SK-N-SH (cell line): ENCODE results near the gene THPO.

Experiments used
- CHD2 ChIP-seq: fragments of 150-350 bp; IDR thresholded peaks from 2 replicates; pipeline ENCODE4 v1.6.1; 2018; ENCODE audit warnings: low read length; ENCODE audit not compliant: partially characterized antibody
- CTCF ChIP-seq: fragments of 200-600 bp; sonication (generic); IDR thresholded peaks from 2 replicates; pipeline ENCODE4 v1.6.1; 2017; ENCODE audit warnings: antibody characterized with exemption, mild to moderate bottlenecking, moderate library complexity
- ELF1 ChIP-seq: IDR thresholded peaks from 2 replicates; pipeline ENCODE4 v1.4.0; 2012
- EP300 ChIP-seq, 2 experiments: IDR thresholded peaks; 2 replicates each; pipeline versions ENCODE4 v1.4.0 to v1.6.1; 2012; ENCODE audit warnings: borderline replicate concordance in 1 of 2, low read depth in 1 of 2, low read length in 1 of 2
- EZH2phosphoT487 ChIP-seq: fragments of 200-600 bp; sonication (generic); IDR thresholded peaks from 2 replicates; pipeline ENCODE4 v1.6.1; 2017; ENCODE audit warnings: low read depth, mixed run types, mild to moderate bottlenecking, antibody characterized with exemption, moderate library complexity, borderline replicate concordance
- FOXM1 ChIP-seq: IDR thresholded peaks from 2 replicates; pipeline ENCODE4 v1.4.0; 2012; ENCODE audit warnings: low read depth, mild to moderate bottlenecking
- JUND ChIP-seq: IDR thresholded peaks from 2 replicates; pipeline ENCODE4 v1.4.0; 2012
- MAX ChIP-seq: IDR thresholded peaks from 2 replicates; pipeline ENCODE4 v1.4.0; 2012; ENCODE audit warnings: low read depth
- NRF1 ChIP-seq: IDR thresholded peaks from 2 replicates; pipeline ENCODE4 v1.6.1; 2012; ENCODE audit warnings: low read depth, mild to moderate bottlenecking, low read length
- PBX3 ChIP-seq: IDR thresholded peaks from 2 replicates; pipeline ENCODE4; 2012
- RAD21 ChIP-seq: IDR thresholded peaks from 2 replicates; pipeline ENCODE4 v1.6.1; 2012; ENCODE audit warnings: mild to moderate bottlenecking, low read length
- REST ChIP-seq: IDR thresholded peaks from 2 replicates; pipeline ENCODE4 v1.6.1; 2012; ENCODE audit warnings: mild to moderate bottlenecking, low read depth, low read length, moderate library complexity
- USF2 ChIP-seq: fragments of 150-350 bp; IDR thresholded peaks from 2 replicates; pipeline ENCODE4 v1.6.1; 2017; ENCODE audit warnings: antibody characterized with exemption, low read length, low read depth, borderline replicate concordance
- YY1 ChIP-seq: IDR thresholded peaks from 2 replicates; pipeline ENCODE4 v1.4.0; 2012; ENCODE audit warnings: low read depth, mild to moderate bottlenecking

- TF ChIP-seq USF2 (no peak), CTCF (no peak), MAX (no peak), YY1 (no peak), ELF1 (no peak), REST (no peak), EP300 (IDR thresholded peaks at IDR 0.05; ENCODE audit: borderline replicate concordance in 1 of 2, low read depth in 1 of 2, low read length in 1 of 2) (no peak), EZH2phosphoT487 (no peak), RAD21 (no peak), CHD2 (no peak), FOXM1 (no peak), JUND (no peak), PBX3 (no peak), NRF1 (no peak)
These were observed 30.5 kb downstream of the THPO start for GRCh38 chr3:184347321-184348056.
